ENCODE data around the gene NTNG2. TPM values are rescaled to one million over a fixed set of nuclear protein-coding genes. Genes with fewer than 3 reads are reported as not detected.

NTNG2 gene
- total RNA-seq, 2 experiments from 2014 or later, result 1.2 to 1.6 TPM

GRCh38 chr9:132175431-132175830, 13.6 kb downstream of the NTNG2 start:
- no peaks in the 10 kb centered on the region for H3K4me1 Mint-ChIP-seq
- H3K4me3 Mint-ChIP-seq, result no peak overlapping the region
- H3K9me3 Mint-ChIP-seq, result no peaks in the 10 kb centered on the region
- H3K36me3 Mint-ChIP-seq, result no peaks in the 10 kb centered on the region
- no peak for DNase-seq
- H3K27me3 Mint-ChIP-seq, result no peaks in the 10 kb centered on the region
- H3K27ac Mint-ChIP-seq, result no peak overlapping the region

GRCh38 chr9:132176338-132176737, 14.5 kb downstream of the NTNG2 start:
- no peak overlapping the region for H3K27ac Mint-ChIP-seq
- H3K36me3 Mint-ChIP-seq, result no peaks in the 10 kb centered on the region
- no peaks in the 10 kb centered on the region for H3K27me3 Mint-ChIP-seq
- no peak overlapping the region for H3K4me3 Mint-ChIP-seq
- no peak for DNase-seq
- no peaks in the 10 kb centered on the region for H3K9me3 Mint-ChIP-seq
- H3K4me1 Mint-ChIP-seq, result no peaks in the 10 kb centered on the region

- Mint-ChIP-seq H3K27me3 (peaks cover 17% of the 10 kb centered on the region), H3K9me3 (no peaks in the 10 kb centered on the region), H3K4me3 (no peak overlapping the region)
These were observed 20.0 kb downstream of the NTNG2 start for GRCh38 chr9:132181796-132182313.

GRCh38 chr9:132182314-132183091, 20.6 kb downstream of the NTNG2 start:
- Mint-ChIP-seq H3K4me3 (no peak overlapping the region), H3K27me3 (peaks cover 21% of the 10 kb centered on the region), H3K4me1 (peaks cover 2% of the 10 kb centered on the region), H3K9me3 (no peaks in the 10 kb centered on the region), H3K36me3 (no peaks in the 10 kb centered on the region), H3K27ac (no peak overlapping the region)
- no peak for DNase-seq

More at GRCh38 chr9:132181796-132182313, 20.0 kb downstream of the NTNG2 start:
- Mint-ChIP-seq H3K27ac (no peak overlapping the region), H3K36me3 (no peaks in the 10 kb centered on the region), H3K4me1 (peaks cover 2% of the 10 kb centered on the region)
- no peak for DNase-seq

- no peak overlapping the region for H3K4me3 Mint-ChIP-seq
- DNase-seq, result no peak
- H3K9me3 Mint-ChIP-seq, result no peaks in the 10 kb centered on the region
- H3K27ac Mint-ChIP-seq, result no peak overlapping the region
- peaks cover 23% of the 10 kb centered on the region for H3K27me3 Mint-ChIP-seq
- H3K36me3 Mint-ChIP-seq, result no peaks in the 10 kb centered on the region
- peaks cover 2% of the 10 kb centered on the region for H3K4me1 Mint-ChIP-seq
These were observed 21.3 kb downstream of the NTNG2 start for GRCh38 chr9:132183134-132183533.

GRCh38 chr9:132183715-132184114, 21.9 kb downstream of the NTNG2 start:
- H3K27me3 Mint-ChIP-seq, result peaks cover 23% of the 10 kb centered on the region
- H3K9me3 Mint-ChIP-seq, result no peaks in the 10 kb centered on the region
- H3K27ac Mint-ChIP-seq, result no peak overlapping the region
- no peaks in the 10 kb centered on the region for H3K36me3 Mint-ChIP-seq
- DNase-seq, result no peak
- H3K4me1 Mint-ChIP-seq, result peaks cover 2% of the 10 kb centered on the region
- no peak overlapping the region for H3K4me3 Mint-ChIP-seq

- no peak for DNase-seq
- no peak overlapping the region for H3K27ac Mint-ChIP-seq
- no peaks in the 10 kb centered on the region for H3K9me3 Mint-ChIP-seq
- no peak overlapping the region for H3K4me3 Mint-ChIP-seq
- no peaks in the 10 kb centered on the region for H3K36me3 Mint-ChIP-seq
- H3K27me3 Mint-ChIP-seq, result peaks cover 23% of the 10 kb centered on the region
- peaks cover 2% of the 10 kb centered on the region for H3K4me1 Mint-ChIP-seq
These were observed 22.3 kb downstream of the NTNG2 start for GRCh38 chr9:132184124-132184523.

GRCh38 chr9:132185073-132186009, 23.5 kb downstream of the NTNG2 start:
- Mint-ChIP-seq H3K27me3 (peaks cover 23% of the 10 kb centered on the region), H3K4me3 (no peak overlapping the region), H3K4me1 (peaks cover 2% of the 10 kb centered on the region), H3K36me3 (no peaks in the 10 kb centered on the region), H3K9me3 (no peaks in the 10 kb centered on the region), H3K27ac (no peak overlapping the region)
- no peak for DNase-seq

GRCh38 chr9:132187121-132187620, 25.3 kb downstream of the NTNG2 start:
- Mint-ChIP-seq H3K9me3 (no peaks in the 10 kb centered on the region), H3K36me3 (no peaks in the 10 kb centered on the region), H3K27me3 (peaks cover 23% of the 10 kb centered on the region), H3K4me1 (peaks cover 2% of the 10 kb centered on the region), H3K4me3 (no peak overlapping the region), H3K27ac (no peak overlapping the region)
- DNase-seq, result no peak

- no peak overlapping the region for H3K27ac Mint-ChIP-seq
- peaks cover 14% of the 10 kb centered on the region for H3K27me3 Mint-ChIP-seq
- DNase-seq, result no peak
- no peaks in the 10 kb centered on the region for H3K36me3 Mint-ChIP-seq
- no peaks in the 10 kb centered on the region for H3K4me1 Mint-ChIP-seq
- H3K4me3 Mint-ChIP-seq, result no peak overlapping the region
- no peaks in the 10 kb centered on the region for H3K9me3 Mint-ChIP-seq
These were observed 29.1 kb downstream of the NTNG2 start for GRCh38 chr9:132190966-132191365.

- H3K27ac Mint-ChIP-seq, result no peak overlapping the region
- H3K4me3 Mint-ChIP-seq, result no peak overlapping the region
- no peaks in the 10 kb centered on the region for H3K27me3 Mint-ChIP-seq
- no peak for DNase-seq
- H3K4me1 Mint-ChIP-seq, result no peaks in the 10 kb centered on the region
- no peaks in the 10 kb centered on the region for H3K36me3 Mint-ChIP-seq
- H3K9me3 Mint-ChIP-seq, result no peaks in the 10 kb centered on the region
These were observed 30.9 kb downstream of the NTNG2 start for GRCh38 chr9:132192728-132193127.

- Mint-ChIP-seq H3K4me1 (no peaks in the 10 kb centered on the region), H3K36me3 (no peaks in the 10 kb centered on the region), H3K27ac (no peak overlapping the region), H3K4me3 (no peak overlapping the region), H3K9me3 (no peaks in the 10 kb centered on the region), H3K27me3 (no peaks in the 10 kb centered on the region)
- DNase-seq, result no peak
These were observed 31.6 kb downstream of the NTNG2 start for GRCh38 chr9:132193227-132194124.

GRCh38 chr9:132194508-132194907, 32.6 kb downstream of the NTNG2 start:
- DNase-seq, result no peak
- no peaks in the 10 kb centered on the region for H3K36me3 Mint-ChIP-seq
- no peaks in the 10 kb centered on the region for H3K9me3 Mint-ChIP-seq
- H3K27ac Mint-ChIP-seq, result no peak overlapping the region
- H3K27me3 Mint-ChIP-seq, result no peaks in the 10 kb centered on the region
- H3K4me3 Mint-ChIP-seq, result no peak overlapping the region
- H3K4me1 Mint-ChIP-seq, result no peaks in the 10 kb centered on the region

- no peaks in the 10 kb centered on the region for H3K9me3 Mint-ChIP-seq
These were observed 35.5 kb downstream of the NTNG2 start for GRCh38 chr9:132197315-132197714.

More at GRCh38 chr9:132197315-132197714, 35.5 kb downstream of the NTNG2 start:
- Mint-ChIP-seq H3K27me3 (peaks cover 7% of the 10 kb centered on the region), H3K36me3 (no peaks in the 10 kb centered on the region), H3K4me3 (no peak overlapping the region), H3K4me1 (no peaks in the 10 kb centered on the region), H3K27ac (no peak overlapping the region)
- DNase-seq, result no peak
